ENCODE data around the gene CFAP54. TPM values are rescaled to one million over a fixed set of nuclear protein-coding genes. Genes with fewer than 3 reads are reported as not detected.

CFAP54 gene
- polyA plus RNA-seq, 1 of the 3 experiments (the other 2 are of a cell fraction), result 0.87 TPM

GRCh38 chr12:96890331-96890730 lies 401.0 kb downstream of the CFAP54 start:
- DNase-seq, result no peak
- Histone ChIP-seq H3K4me3 (ENCODE audit: low read depth in 2 of 2, low read length in 1 of 2) (no peak overlapping the region), H3K9ac (no peak overlapping the region), H3K27me3 (ENCODE audit: insufficient read depth) (no peaks in the 10 kb centered on the region), H3K27ac (ENCODE audit: low read depth in 2 of 2, low read length in 1 of 2) (peak overlapping the region in 1 of 2 experiments; percentile 67; a peak in 2 of 4 replicates), H4K20me1 (ENCODE audit: insufficient read depth) (no peaks in the 10 kb centered on the region), H3F3A (replicated peaks; ENCODE audit: insufficient read depth) (peaks cover 7% of the 10 kb centered on the region), H3K9me3 (no peaks in the 10 kb centered on the region), H2AFZ (ENCODE audit: low read depth) (peak overlapping the region; percentile 64; the same call in 1 of the 2 replicates), H3K79me2 (ENCODE audit: insufficient read depth) (no peaks in the 10 kb centered on the region), H3K9me2 (no peaks in the 10 kb centered on the region), H3K36me3 (replicated peaks in 1 of 2; ENCODE audit: control insufficient read depth in 1 of 2, insufficient read depth in 2 of 2, low read length in 1 of 2) (no peaks in the 10 kb centered on the region), H3K4me2 (peak overlapping the region; percentile 29; the same call in 1 of the 2 replicates), H3K4me1 (ENCODE audit: control insufficient read depth in 1 of 2, insufficient read depth in 2 of 2, low read depth in 1 of 2, low read length in 1 of 2) (peaks cover 0 to 12% of the 10 kb centered on the region in 2 experiments; a peak in 1 of 4 replicates)
- TF ChIP-seq TAF1 (IDR thresholded peaks at IDR 0.05; ENCODE audit: borderline replicate concordance, low read depth, low read length) (no peak), GATA2 (CRISPR knock-in tag; IDR thresholded peaks at IDR 0.05) (no peak), TCF12 (IDR thresholded peaks at IDR 0.05) (no peak), YY1 (IDR thresholded peaks at IDR 0.05; ENCODE audit: low read depth) (no peak), SMC3 (IDR thresholded peaks at IDR 0.05; ENCODE audit: low read depth, low read length) (no peak), MAX (IDR thresholded peaks at IDR 0.05; ENCODE audit: low read depth) (no peak), JUND (IDR thresholded peaks at IDR 0.05) (no peak), GABPA (IDR thresholded peaks at IDR 0.05; ENCODE audit: low read depth) (no peak), RFX5 (IDR thresholded peaks at IDR 0.05; ENCODE audit: low read length) (no peak), TEAD4 (IDR thresholded peaks at IDR 0.05; ENCODE audit: borderline replicate concordance, insufficient read depth) (no peak), CHD2 (IDR thresholded peaks at IDR 0.05; ENCODE audit: low read length, partially characterized antibody) (no peak), EP300 (IDR thresholded peaks at IDR 0.05; ENCODE audit: borderline replicate concordance in 1 of 2, low read depth in 1 of 2, low read length in 1 of 2) (no peak), FOXJ3 (CRISPR knock-in tag; IDR thresholded peaks at IDR 0.05) (no peak), CTCF (IDR thresholded peaks at IDR 0.05) (no peak)
- ChIA-PET POLR2A (no interaction called here), CTCF (no interaction called here)
- WGBS (ENCODE audit: low lambda C conversion rate), result 94% methylated on average over 2 of the region's 2 CpGs

- no peak for DNase-seq
- Histone ChIP-seq H3K4me3 (ENCODE audit: low read depth in 2 of 2, low read length in 1 of 2) (no peak overlapping the region), H3K4me1 (ENCODE audit: control insufficient read depth in 1 of 2, insufficient read depth in 2 of 2, low read depth in 1 of 2, low read length in 1 of 2) (peaks cover 0 to 12% of the 10 kb centered on the region in 2 experiments; a peak in 1 of 4 replicates), H3K36me3 (replicated peaks in 1 of 2; ENCODE audit: control insufficient read depth in 1 of 2, insufficient read depth in 2 of 2, low read length in 1 of 2) (no peaks in the 10 kb centered on the region), H2AFZ (ENCODE audit: low read depth) (no peak overlapping the region), H3K27me3 (ENCODE audit: insufficient read depth) (no peaks in the 10 kb centered on the region), H3K9ac (no peak overlapping the region), H3K79me2 (ENCODE audit: insufficient read depth) (no peaks in the 10 kb centered on the region), H3K27ac (ENCODE audit: low read depth in 2 of 2, low read length in 1 of 2) (no peak overlapping the region), H3K9me3 (no peaks in the 10 kb centered on the region), H3F3A (replicated peaks; ENCODE audit: insufficient read depth) (peaks cover 7% of the 10 kb centered on the region), H3K9me2 (no peaks in the 10 kb centered on the region), H4K20me1 (ENCODE audit: insufficient read depth) (no peaks in the 10 kb centered on the region), H3K4me2 (no peak overlapping the region)
- CTCF ChIA-PET, result no interaction called here
- WGBS (ENCODE audit: low lambda C conversion rate), result 50% methylated on average over 3 of the region's 3 CpGs
- POLR2A ChIA-PET, result no interaction called here
- TF ChIP-seq SMC3 (IDR thresholded peaks at IDR 0.05; ENCODE audit: low read depth, low read length) (no peak), EP300 (IDR thresholded peaks at IDR 0.05; ENCODE audit: borderline replicate concordance in 1 of 2, low read depth in 1 of 2, low read length in 1 of 2) (no peak), ZBTB33 (IDR thresholded peaks at IDR 0.05; ENCODE audit: borderline replicate concordance, low read depth) (no peak), RAD21 (IDR thresholded peaks at IDR 0.05; ENCODE audit: low read length) (no peak), USF2 (IDR thresholded peaks at IDR 0.05; ENCODE audit: borderline replicate concordance, low read depth, low read length) (no peak), MAX (IDR thresholded peaks at IDR 0.05; ENCODE audit: low read depth) (no peak), NFIC (IDR thresholded peaks at IDR 0.05; ENCODE audit: borderline replicate concordance) (no peak), GATA2 (CRISPR knock-in tag; IDR thresholded peaks at IDR 0.05) (no peak), POLR2AphosphoS5 (IDR thresholded peaks at IDR 0.05; ENCODE audit: low read depth, low read length) (no peak), IRF3 (IDR thresholded peaks at IDR 0.05; ENCODE audit: low read depth, low read length) (no peak), FOXM1 (IDR thresholded peaks at IDR 0.05; ENCODE audit: low read depth) (no peak), USF1 (IDR thresholded peaks at IDR 0.05; ENCODE audit: borderline replicate concordance, low read depth) (no peak)
Measured at GRCh38 chr12:96892104-96892503, 402.7 kb downstream of the CFAP54 start.
